HG02571 (cell line): Measurements from ENCODE around the gene GBX1.
A peak's percentile ranks its signal among the peaks of the same experiment; 100 is the strongest.

ENCODE experiments used
- ATAC-seq: cut with Tn5 transposase; IDR thresholded peaks from one replicate; pipeline ENCODE4 v1.9.1; 2021; ENCODE audit warnings: mild to moderate bottlenecking, moderate library complexity; ENCODE audit not compliant: unreplicated experiment

Gene GBX1

GRCh38 chr7:151174246-151175046 lies 7.0 kb upstream of the GBX1 start:
- ATAC-seq, result no peak

- ATAC-seq, result no peak
These were observed 6.1 kb upstream of the GBX1 start for GRCh38 chr7:151173386-151174245.

GRCh38 chr7:151172273-151173141 lies 5.0 kb upstream of the GBX1 start:
- peak; percentile 47 for ATAC-seq

- ATAC-seq, result no peak
These were observed 1.3 kb upstream of the GBX1 start for GRCh38 chr7:151168787-151169162.

GRCh38 chr7:151168003-151168786 lies 701 bp upstream of the GBX1 start:
- ATAC-seq, result no peak

GRCh38 chr7:151166629-151167196 lies 781 bp downstream of the GBX1 start:
- ATAC-seq, result no peak

- ATAC-seq, result no peak
These were observed 5.7 kb downstream of the GBX1 start for GRCh38 chr7:151161757-151162156.

GRCh38 chr7:151157645-151158329 lies 9.7 kb downstream of the GBX1 start:
- no peak for ATAC-seq

- no peak for ATAC-seq
These were observed 14.6 kb downstream of the GBX1 start for GRCh38 chr7:151152643-151153513.

- no peak for ATAC-seq
These were observed 17.1 kb downstream of the GBX1 start for GRCh38 chr7:151150388-151150787.

GRCh38 chr7:151148319-151149259 lies 18.9 kb downstream of the GBX1 start:
- ATAC-seq, result no peak

GRCh38 chr7:151146761-151147160 lies 20.7 kb downstream of the GBX1 start:
- no peak for ATAC-seq

- ATAC-seq, result no peak
These were observed 23.1 kb downstream of the GBX1 start for GRCh38 chr7:151144387-151144786.

GRCh38 chr7:151143261-151144015 lies 24.1 kb downstream of the GBX1 start:
- no peak for ATAC-seq

GRCh38 chr7:151142686-151143040 lies 24.8 kb downstream of the GBX1 start:
- no peak for ATAC-seq

GRCh38 chr7:151141855-151142685 lies 25.4 kb downstream of the GBX1 start:
- ATAC-seq, result no peak
